GM10266 (cell line): Measurements from ENCODE around the gene EZR.

Source experiments
- DNase-seq: peaks from one replicate; pipeline ENCODE4 v3.0.0; 2012; ENCODE audit errors: extremely low spot score
- TF ChIP-seq, protein P1 (sequence below): IDR thresholded peaks from 2 replicates; pipeline ENCODE4 v1.5.1; 2012; ENCODE audit warnings: mild to moderate bottlenecking, low read depth; ENCODE audit not compliant: control insufficient read depth, insufficient read depth; ENCODE audit errors: missing control alignments

EZR gene

DNA sequence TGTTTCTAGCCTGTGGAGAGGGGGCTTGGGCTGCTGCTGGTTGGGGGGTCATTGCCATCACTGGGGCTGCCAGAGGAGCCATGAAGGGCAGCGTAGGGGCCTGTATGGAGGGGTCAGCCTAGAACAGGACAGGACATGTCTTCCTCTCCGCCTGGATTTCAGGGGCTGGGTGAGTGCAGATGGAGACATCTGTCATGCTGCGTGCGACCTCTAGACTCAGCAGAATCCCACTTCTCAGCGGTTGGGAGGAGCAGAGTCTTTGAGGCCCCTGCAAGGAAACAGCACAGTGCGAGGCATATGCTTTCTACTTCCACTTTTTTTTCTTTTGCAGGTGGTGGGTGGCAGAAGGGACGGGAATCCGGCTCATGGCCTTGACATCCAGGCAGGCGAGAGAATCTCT is 67.9 kb downstream of the EZR start:
- no peak for DNase-seq
- TF ChIP-seq, protein P1, sequence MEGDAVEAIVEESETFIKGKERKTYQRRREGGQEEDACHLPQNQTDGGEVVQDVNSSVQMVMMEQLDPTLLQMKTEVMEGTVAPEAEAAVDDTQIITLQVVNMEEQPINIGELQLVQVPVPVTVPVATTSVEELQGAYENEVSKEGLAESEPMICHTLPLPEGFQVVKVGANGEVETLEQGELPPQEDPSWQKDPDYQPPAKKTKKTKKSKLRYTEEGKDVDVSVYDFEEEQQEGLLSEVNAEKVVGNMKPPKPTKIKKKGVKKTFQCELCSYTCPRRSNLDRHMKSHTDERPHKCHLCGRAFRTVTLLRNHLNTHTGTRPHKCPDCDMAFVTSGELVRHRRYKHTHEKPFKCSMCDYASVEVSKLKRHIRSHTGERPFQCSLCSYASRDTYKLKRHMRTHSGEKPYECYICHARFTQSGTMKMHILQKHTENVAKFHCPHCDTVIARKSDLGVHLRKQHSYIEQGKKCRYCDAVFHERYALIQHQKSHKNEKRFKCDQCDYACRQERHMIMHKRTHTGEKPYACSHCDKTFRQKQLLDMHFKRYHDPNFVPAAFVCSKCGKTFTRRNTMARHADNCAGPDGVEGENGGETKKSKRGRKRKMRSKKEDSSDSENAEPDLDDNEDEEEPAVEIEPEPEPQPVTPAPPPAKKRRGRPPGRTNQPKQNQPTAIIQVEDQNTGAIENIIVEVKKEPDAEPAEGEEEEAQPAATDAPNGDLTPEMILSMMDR: no peak

DNA sequence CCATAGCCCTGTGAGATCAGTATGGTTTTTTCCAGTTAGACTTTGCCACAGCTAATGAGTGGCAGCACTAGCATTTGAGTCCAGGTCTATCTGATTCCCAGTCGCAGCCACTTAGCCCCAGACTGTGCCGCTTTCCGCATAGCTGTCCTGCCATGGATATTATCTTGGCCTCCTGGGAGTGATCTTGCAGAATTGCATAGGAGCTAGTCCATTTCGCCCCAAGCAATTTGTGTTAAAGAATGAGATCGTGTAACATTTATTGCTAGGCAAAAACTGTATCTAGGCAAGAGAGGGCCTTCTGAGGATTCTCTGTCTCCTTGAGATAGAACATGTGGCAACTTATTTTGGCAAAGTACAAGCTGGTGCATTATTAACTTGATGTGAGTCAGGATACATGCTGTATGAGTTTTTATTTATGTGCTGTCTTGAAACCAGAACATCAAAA is 74.2 kb downstream of the EZR start:
- TF ChIP-seq, protein P1: no peak
- no peak for DNase-seq

DNA sequence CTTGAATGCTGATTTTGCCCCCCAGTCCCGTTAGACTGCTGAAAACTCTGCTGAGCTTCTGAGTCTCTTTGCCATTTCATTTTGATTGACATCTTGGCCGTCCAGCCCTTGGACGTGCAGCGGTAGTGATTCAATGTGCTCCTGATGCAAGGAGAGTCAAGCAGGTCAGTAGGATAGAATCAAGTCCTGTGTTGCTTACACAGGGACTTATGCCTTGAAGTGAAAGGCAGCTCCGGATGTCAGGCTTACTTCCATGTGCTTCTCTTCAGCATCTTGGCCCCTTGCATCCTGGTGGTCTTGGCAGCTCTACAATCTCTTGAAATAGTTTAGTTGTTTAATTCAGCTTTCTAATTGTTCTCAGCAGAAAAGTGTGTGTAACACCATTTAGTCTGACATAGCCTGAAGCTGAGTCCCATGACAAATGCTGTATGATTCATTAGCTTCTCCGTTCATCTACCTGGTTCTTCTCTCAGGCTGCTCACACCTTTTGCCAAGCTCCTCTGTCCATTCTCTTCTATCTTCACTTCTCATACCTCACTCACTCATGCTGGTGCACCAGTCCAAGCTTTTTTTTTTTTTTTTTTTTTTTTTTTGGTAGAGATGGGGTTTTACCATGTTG is 76.0 kb downstream of the EZR start:
- DNase-seq: no peak
- TF ChIP-seq, protein P1: no peak

DNA sequence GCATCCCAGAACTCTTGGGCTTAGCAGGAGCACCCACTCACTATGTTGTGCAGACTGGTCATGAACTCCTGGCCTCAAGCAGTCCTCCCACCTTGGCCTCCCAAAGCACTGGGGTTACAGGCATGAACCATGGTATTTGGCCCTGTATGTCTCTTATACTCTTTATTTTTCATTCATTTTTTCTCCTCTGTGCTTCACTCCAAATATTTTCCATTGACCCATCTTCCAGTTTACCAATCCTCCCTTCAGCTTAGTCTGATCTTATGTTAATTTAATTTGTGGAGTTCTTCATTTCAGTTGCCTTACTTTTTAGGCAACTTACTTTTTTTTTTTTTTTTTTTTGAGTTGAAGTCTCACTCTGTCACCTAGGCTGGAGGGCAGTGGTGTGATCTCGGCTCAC is 79.5 kb downstream of the EZR start:
- TF ChIP-seq, protein P1: no peak
- DNase-seq: no peak

DNA sequence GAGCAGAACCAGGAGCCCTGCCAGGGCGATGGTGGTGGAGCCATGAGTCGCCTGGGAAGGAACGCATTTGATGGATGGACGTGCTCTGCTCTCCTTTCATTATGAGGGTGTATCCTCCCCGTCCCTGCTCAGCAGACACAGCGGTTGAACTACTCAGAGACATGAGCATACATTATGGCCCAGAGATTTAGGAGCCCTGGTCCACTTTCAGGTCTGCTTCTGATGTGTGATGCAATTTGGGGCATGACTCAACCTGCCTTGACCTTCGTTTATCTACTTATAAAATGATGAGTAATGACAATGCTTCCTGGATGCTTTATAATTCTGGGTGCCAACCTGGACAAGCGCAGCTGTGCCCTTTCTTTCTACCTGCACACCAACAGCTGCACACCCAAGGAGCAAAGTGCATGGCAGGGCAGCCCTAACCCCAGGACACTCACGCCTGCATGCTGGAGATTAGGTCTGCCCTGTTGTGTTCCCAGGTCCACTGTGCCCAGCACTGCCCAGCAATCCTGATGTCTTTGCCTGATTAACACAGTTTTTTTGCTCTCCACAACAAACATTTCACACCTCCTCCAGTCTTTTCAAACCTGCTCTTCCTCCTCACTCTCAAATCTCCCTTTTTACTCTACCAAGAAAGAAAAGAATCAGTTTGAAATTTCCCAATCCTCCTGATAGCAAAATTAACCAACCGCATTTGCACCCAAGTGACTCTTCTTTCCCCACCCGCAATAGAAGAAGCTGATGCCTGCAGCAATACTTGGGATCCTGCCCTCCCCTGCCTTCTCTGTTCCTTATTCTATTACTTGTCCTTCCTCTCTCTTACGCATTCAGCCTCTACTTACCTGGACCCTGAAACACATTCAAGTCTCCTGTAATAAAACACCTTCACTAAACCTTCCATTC is 81.2 kb downstream of the EZR start:
- DNase-seq: no peak
- TF ChIP-seq, protein P1: no peak

DNA sequence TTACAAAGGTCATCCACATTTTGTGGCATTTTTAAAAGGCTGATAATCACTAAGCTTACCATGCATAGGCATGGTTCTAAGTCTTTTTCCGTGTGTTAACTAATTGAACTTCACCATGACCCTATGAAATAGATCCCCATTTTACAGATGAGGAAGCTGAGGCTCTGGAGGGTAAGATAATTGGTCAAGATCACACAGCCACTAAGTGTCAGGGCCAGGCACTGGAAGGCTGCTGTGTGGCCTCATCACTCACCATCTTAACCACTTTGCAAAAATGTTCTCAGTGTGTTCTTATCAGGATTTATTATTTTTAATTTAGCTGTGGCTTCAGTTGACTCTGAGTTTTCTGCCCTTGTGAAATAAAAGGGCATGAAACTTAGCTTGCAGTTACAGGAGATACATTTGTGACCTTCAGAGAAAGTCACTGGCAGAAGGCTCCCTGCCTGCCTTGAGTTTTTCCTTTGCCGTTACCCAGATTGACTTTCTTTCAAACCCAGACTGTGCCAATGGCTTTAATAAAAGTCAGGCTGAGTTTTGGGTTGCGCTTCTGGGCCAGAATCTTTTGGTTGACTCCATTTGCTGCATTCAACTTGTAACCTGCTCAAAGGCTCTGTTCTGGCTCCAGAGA is 82.0 kb downstream of the EZR start:
- TF ChIP-seq, protein P1: no peak
- DNase-seq: no peak
